Activated T-helper 1 cell treated with anti-CD3 and anti-CD28 coated beads, Interleukin-12 subunit alpha, Interleukin-12 subunit beta, Interleukin-2, Interleukin-4 antibody, amounts not matched to agents 30 ng/mL and 10 ng/mL and 1 ng/mL, durations not matched to agents 14 hours and 24 hours and 36 hours (primary cell): Measurements from ENCODE around the gene TRABD2B. TPM values are rescaled to one million over a fixed set of nuclear protein-coding genes. Genes with fewer than 3 reads are reported as not detected.

Source experiments
- DNase-seq: peaks from one replicate; pipeline ENCODE4 v3.0.0; 2021; ENCODE audit warnings: low spot score
- H3K27ac Mint-ChIP-seq: one replicate; pipeline ENCODE4 v1.8.0; 2021; ENCODE audit warnings: mild to moderate bottlenecking, mixed read lengths
- H3K27me3 Mint-ChIP-seq: one replicate; pipeline ENCODE4 v1.8.0; 2022; ENCODE audit warnings: mild to moderate bottlenecking, moderate library complexity, mixed read lengths; ENCODE audit not compliant: insufficient read depth
- H3K36me3 Mint-ChIP-seq: one replicate; pipeline ENCODE4 v1.8.0; 2021; ENCODE audit warnings: low read depth, mixed read lengths
- H3K4me1 Mint-ChIP-seq: one replicate; pipeline ENCODE4 v1.8.0; 2021; ENCODE audit warnings: low read depth, mixed read lengths
- H3K4me3 Mint-ChIP-seq: one replicate; pipeline ENCODE4 v1.8.0; 2021; ENCODE audit warnings: mild to moderate bottlenecking, moderate library complexity, mixed read lengths
- H3K9me3 Mint-ChIP-seq: one replicate; pipeline ENCODE4 v1.8.0; 2021; ENCODE audit warnings: mixed read lengths
- intact Hi-C: fragments of 100-400 bp; cut with micrococcal nuclease; formaldehyde crosslinking; loops from one replicate; pipeline ENCODE4 v1.15.1; 2024
- total RNA-seq: library from RNA; stranded (reverse); gene quantifications from 2 replicates; pipeline ENCODE4 v1.2.3, GENCODE V29; 2022

Gene TRABD2B
- total RNA-seq, 1 donor from 2014 or later = not detected

DNA sequence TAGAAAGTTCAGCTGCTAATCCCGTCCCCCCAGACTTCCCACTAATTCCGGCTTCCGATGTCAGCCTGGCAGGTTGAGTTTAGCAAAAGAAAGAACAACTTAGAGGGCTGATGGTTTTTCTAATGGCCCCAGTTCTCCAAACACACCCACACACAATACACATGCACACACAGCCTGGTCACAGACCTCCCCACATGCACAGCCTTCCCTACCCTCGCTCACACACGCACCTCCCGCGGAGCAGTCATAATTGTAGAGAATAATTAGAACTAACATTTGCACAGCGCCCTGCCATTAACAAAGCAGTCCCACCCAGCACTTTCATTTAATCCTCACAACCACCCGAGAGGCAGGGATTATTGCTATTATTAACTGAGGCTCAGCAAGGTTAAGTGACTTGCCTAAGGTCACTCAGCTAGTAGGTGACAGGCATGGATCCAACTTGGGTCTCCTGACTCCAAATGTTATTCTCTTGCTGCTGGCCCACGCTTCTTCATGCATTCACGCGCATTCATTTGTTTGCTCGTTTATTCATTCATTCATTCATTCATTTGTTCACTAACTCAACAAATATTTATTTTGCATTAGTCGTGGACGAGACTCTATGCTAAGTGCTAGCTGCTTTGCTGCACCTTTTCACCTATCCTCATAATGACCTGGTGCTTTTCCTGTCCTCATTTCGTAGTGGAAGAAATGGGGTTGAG lies 284.4 kb downstream of the TRABD2B start:
- Mint-ChIP-seq H3K9me3 (no peaks in the 10 kb centered on the region), H3K27ac (no peak overlapping the region), H3K4me1 (no peaks in the 10 kb centered on the region), H3K4me3 (no peak overlapping the region), H3K27me3 (peaks cover 52% of the 10 kb centered on the region), H3K36me3 (no peaks in the 10 kb centered on the region)
- DNase-seq = no peak
- intact Hi-C loops = loop anchor here (5.0 kb wide), 1 partner anchor 480 kb away; the partner anchor contains the start of gene TAL1

GRCh38 chr1:47711848-47712492 lies 285.2 kb downstream of the TRABD2B start:
- H3K27me3 Mint-ChIP-seq = peaks cover 58% of the 10 kb centered on the region
- intact Hi-C loops = loop anchor here (2.0 to 5.0 kb wide), 2 partner anchors 15 to 480 kb away; partner anchors contain the start of gene TAL1
- H3K36me3 Mint-ChIP-seq = no peaks in the 10 kb centered on the region
- H3K9me3 Mint-ChIP-seq = no peaks in the 10 kb centered on the region
- H3K4me1 Mint-ChIP-seq = no peaks in the 10 kb centered on the region
- H3K27ac Mint-ChIP-seq = no peak overlapping the region
- no peak overlapping the region for H3K4me3 Mint-ChIP-seq
- no peak for DNase-seq

DNA sequence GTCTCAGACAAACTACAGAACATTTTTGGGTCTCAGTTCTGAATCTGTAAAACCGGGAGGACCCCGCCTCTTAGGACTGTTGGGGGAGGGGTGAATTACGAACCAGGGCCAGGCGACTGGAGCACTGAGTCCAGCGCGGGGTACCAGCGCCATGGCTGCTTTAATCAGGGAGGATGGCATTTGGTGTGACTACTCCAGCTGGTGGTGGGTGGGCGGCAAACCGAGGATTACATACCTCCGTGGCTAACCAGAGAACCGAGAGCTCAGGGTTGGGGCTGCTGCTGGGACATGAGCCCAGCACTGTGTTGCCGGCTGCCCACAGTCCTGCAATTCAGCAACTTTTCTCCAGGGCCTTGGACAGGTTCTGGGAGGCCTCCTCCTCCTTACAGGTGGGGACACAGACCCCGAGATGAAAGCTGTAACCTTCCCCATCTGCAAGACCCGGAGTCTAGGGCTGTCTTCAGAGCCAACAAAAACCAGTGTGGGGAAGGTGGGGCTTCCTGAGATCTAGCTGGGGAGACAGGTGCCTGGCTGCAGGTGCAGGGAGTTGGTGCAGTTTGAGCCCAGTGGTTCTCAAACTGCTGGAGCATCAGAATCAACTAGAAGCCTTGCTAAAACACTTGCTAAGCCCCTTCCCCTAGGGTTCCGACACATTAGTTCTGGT lies 285.9 kb downstream of the TRABD2B start:
- H3K27ac Mint-ChIP-seq = no peak overlapping the region
- H3K27me3 Mint-ChIP-seq = peaks cover 61% of the 10 kb centered on the region
- no peak for DNase-seq
- H3K4me3 Mint-ChIP-seq = no peak overlapping the region
- intact Hi-C loops = loop anchor here (2.0 to 5.0 kb wide), 2 partner anchors 15 to 479 kb away; partner anchors contain the start of gene TAL1
- no peaks in the 10 kb centered on the region for H3K4me1 Mint-ChIP-seq
- no peaks in the 10 kb centered on the region for H3K9me3 Mint-ChIP-seq
- H3K36me3 Mint-ChIP-seq = no peaks in the 10 kb centered on the region

Other genes starting within 250 kb of the TRABD2B start
- gene SLC5A9, start 225.3 kb upstream of the TRABD2B start, total RNA-seq = not detected in 2 replicates